ENCODE results near the gene BARHL1. TPM values are rescaled to one million over a fixed set of nuclear protein-coding genes. Genes with fewer than 3 reads are reported as not detected.

BARHL1 gene
- total RNA-seq, 2 donors from 2014 or later, result not detected

GRCh38 chr9:132547976-132548730, 34.3 kb upstream of the BARHL1 start:
- TF ChIP-seq CTCF (IDR thresholded peaks at IDR 0.05), result no peak
- no peak for TF ChIP-seq POLR2A (IDR thresholded peaks at IDR 0.05)
- TF ChIP-seq POLR2AphosphoS5 (IDR thresholded peaks at IDR 0.05), result no peak
- Histone ChIP-seq H3K4me1 (replicated peaks) (no peaks in the 10 kb centered on the region), H3K4me3 (no peak overlapping the region), H3K36me3 (no peaks in the 10 kb centered on the region), H3K9me3 (no peaks in the 10 kb centered on the region), H3K27me3 (replicated peaks; ENCODE audit: insufficient read depth) (no peaks in the 10 kb centered on the region), H3K27ac (no peak overlapping the region)
- WGBS, result 76% methylated on average over 21 of the region's 21 CpGs
- intact Hi-C loops (cut with DNase I), result no loop called here
- no peak for DNase-seq (ENCODE audit: low spot score)

GRCh38 chr9:132548751-132549640, 33.4 kb upstream of the BARHL1 start:
- DNase-seq (ENCODE audit: low spot score), result no peak
- no peaks in the 10 kb centered on the region for H3K36me3 ChIP-seq
- intact Hi-C loops (cut with DNase I), result no loop called here
- TF ChIP-seq POLR2A (IDR thresholded peaks at IDR 0.05) (no peak), CTCF (IDR thresholded peaks at IDR 0.05) (no peak), POLR2AphosphoS5 (IDR thresholded peaks at IDR 0.05) (no peak)
- no peaks in the 10 kb centered on the region for H3K4me1 ChIP-seq (replicated peaks)
- H3K27me3 ChIP-seq (replicated peaks; ENCODE audit: insufficient read depth), result no peaks in the 10 kb centered on the region
- 65% methylated on average over 17 of the region's 17 CpGs for WGBS
- H3K27ac ChIP-seq, result no peak overlapping the region
- no peaks in the 10 kb centered on the region for H3K9me3 ChIP-seq
- H3K4me3 ChIP-seq, result no peak overlapping the region

- TF ChIP-seq POLR2A (IDR thresholded peaks at IDR 0.05), result no peak
- TF ChIP-seq POLR2AphosphoS5 (IDR thresholded peaks at IDR 0.05), result no peak
- no peak for DNase-seq (ENCODE audit: low spot score)
- Histone ChIP-seq H3K4me3 (no peak overlapping the region), H3K36me3 (no peaks in the 10 kb centered on the region), H3K27ac (no peak overlapping the region), H3K4me1 (replicated peaks) (no peaks in the 10 kb centered on the region), H3K9me3 (no peaks in the 10 kb centered on the region), H3K27me3 (replicated peaks; ENCODE audit: insufficient read depth) (no peaks in the 10 kb centered on the region)
- 66% methylated on average over 13 of the region's 13 CpGs for WGBS
- intact Hi-C loops (cut with DNase I), result no loop called here
Measured at GRCh38 chr9:132551556-132551955, 30.9 kb upstream of the BARHL1 start.

GRCh38 chr9:132552041-132552440, 30.4 kb upstream of the BARHL1 start:
- intact Hi-C loops (cut with DNase I), result no loop called here
- no peak overlapping the region for H3K4me3 ChIP-seq
- H3K27me3 ChIP-seq (replicated peaks; ENCODE audit: insufficient read depth), result no peaks in the 10 kb centered on the region
- no peak for DNase-seq (ENCODE audit: low spot score)
- TF ChIP-seq CTCF (IDR thresholded peaks at IDR 0.05) (no peak), POLR2AphosphoS5 (IDR thresholded peaks at IDR 0.05) (no peak), POLR2A (IDR thresholded peaks at IDR 0.05) (no peak)
- no peaks in the 10 kb centered on the region for H3K4me1 ChIP-seq (replicated peaks)
- H3K9me3 ChIP-seq, result no peaks in the 10 kb centered on the region
- H3K36me3 ChIP-seq, result no peaks in the 10 kb centered on the region
- H3K27ac ChIP-seq, result no peak overlapping the region
- 88% methylated on average over 12 of the region's 12 CpGs for WGBS

GRCh38 chr9:132554755-132555154, 27.7 kb upstream of the BARHL1 start:
- TF ChIP-seq POLR2AphosphoS5 (IDR thresholded peaks at IDR 0.05), result no peak
- TF ChIP-seq CTCF (IDR thresholded peaks at IDR 0.05), result no peak
- no peak for TF ChIP-seq POLR2A (IDR thresholded peaks at IDR 0.05)
- intact Hi-C loops (cut with DNase I), result no loop called here
- peaks cover 2% of the 10 kb centered on the region for H3K27me3 ChIP-seq (replicated peaks; ENCODE audit: insufficient read depth)

More at GRCh38 chr9:132554755-132555154, 27.7 kb upstream of the BARHL1 start:
- Histone ChIP-seq H3K4me3 (no peak overlapping the region), H3K4me1 (replicated peaks) (no peaks in the 10 kb centered on the region), H3K9me3 (no peaks in the 10 kb centered on the region), H3K27ac (no peak overlapping the region), H3K36me3 (no peaks in the 10 kb centered on the region)
- 95% methylated on average over 2 of the region's 2 CpGs for whole genome bisulfite sequencing
- no peak for DNase-seq (ENCODE audit: low spot score)

Data from prostate gland (tissue), 2 donors.